Lower lobe of right lung (tissue), 2 donors: ENCODE data around the gene ZNF608. TPM values are rescaled to one million over a fixed set of nuclear protein-coding genes. Genes with fewer than 3 reads are reported as not detected.

ENCODE experiments used
- ATAC-seq, 2 donors: fragments of 200-7000 bp; cut with Tn5 transposase; one replicate each; pipeline ENCODE4 v1.9.1; 2020 to 2022; ENCODE audit warnings: mild to moderate bottlenecking in 2 of 2, moderate library complexity in 2 of 2
- DNase-seq: peaks from one replicate; pipeline ENCODE4 v3.0.0-alpha.2; 2020
- H3K27ac ChIP-seq: fragments of 200-600 bp; one replicate; pipeline ENCODE4 v1.8.0; 2022
- H3K27me3 ChIP-seq: fragments of 200-600 bp; one replicate; pipeline ENCODE4 v1.8.0; 2022; ENCODE audit warnings: low read depth
- H3K36me3 ChIP-seq: fragments of 200-600 bp; one replicate; pipeline ENCODE4 v1.8.0; 2022; ENCODE audit warnings: mild to moderate bottlenecking
- H3K4me1 ChIP-seq: fragments of 200-600 bp; one replicate; pipeline ENCODE4 v1.8.0; 2022
- H3K4me3 ChIP-seq: fragments of 200-600 bp; one replicate; pipeline ENCODE4 v1.8.0; 2022; ENCODE audit warnings: mild to moderate bottlenecking
- H3K9me3 ChIP-seq: fragments of 200-600 bp; one replicate; pipeline ENCODE4 v1.8.0; 2022
- CTCF ChIP-seq: fragments of 200-600 bp; IDR thresholded peaks from one replicate; pipeline ENCODE4 v1.8.0; 2022; ENCODE audit warnings: antibody characterized with exemption, mild to moderate bottlenecking
- intact Hi-C: fragments of 100-400 bp; cut with DNase I; formaldehyde crosslinking; loops from one replicate; pipeline ENCODE4 v1.11.0; 2022
- total RNA-seq: library from RNA; stranded (reverse); fragmentation: NEBNext Ultra II Directional; extraction: Animal tissue kit (Norgen Biotek cat#: 25700); gene quantifications from one replicate; pipeline ENCODE4 v1.2.1, GENCODE V29; 2021
- donor health status: DM: no; HTN: yes; CAD: no; lungs with severe emphysema.

The ZNF608 gene
- total RNA-seq, 1 donor from 2014 or later = 27.9 TPM

GRCh38 chr5:124760608-124761007 is 14.2 kb upstream of the ZNF608 start:
- intact Hi-C loops = no loop called here
- Histone ChIP-seq H3K27me3 (no peaks in the 10 kb centered on the region), H3K27ac (no peak overlapping the region), H3K4me1 (no peaks in the 10 kb centered on the region), H3K9me3 (no peaks in the 10 kb centered on the region), H3K36me3 (no peaks in the 10 kb centered on the region), H3K4me3 (no peak overlapping the region)
- DNase-seq (no peak), ATAC-seq (no peak)
- no peak for TF ChIP-seq CTCF

GRCh38 chr5:124755565-124755964 is 9.1 kb upstream of the ZNF608 start:
- no peak overlapping the region for H3K27ac ChIP-seq
- no peak for ATAC-seq
- no peaks in the 10 kb centered on the region for H3K9me3 ChIP-seq
- TF ChIP-seq CTCF = no peak
- no peaks in the 10 kb centered on the region for H3K27me3 ChIP-seq
- no peaks in the 10 kb centered on the region for H3K36me3 ChIP-seq
- no peaks in the 10 kb centered on the region for H3K4me1 ChIP-seq
- no peak for DNase-seq
- intact Hi-C loops = no loop called here
- no peak overlapping the region for H3K4me3 ChIP-seq

- TF ChIP-seq CTCF = no peak
- no peaks in the 10 kb centered on the region for H3K4me1 ChIP-seq
- no peak for DNase-seq
- peaks cover 4% of the 10 kb centered on the region for H3K27me3 ChIP-seq
- no peak for ATAC-seq
- no peak overlapping the region for H3K27ac ChIP-seq
- no peaks in the 10 kb centered on the region for H3K9me3 ChIP-seq
- H3K4me3 ChIP-seq = no peak overlapping the region
- intact Hi-C loops = no loop called here
- no peaks in the 10 kb centered on the region for H3K36me3 ChIP-seq
Measured at GRCh38 chr5:124755041-124755440, 8.6 kb upstream of the ZNF608 start.

- Histone ChIP-seq H3K4me3 (no peak overlapping the region), H3K27ac (no peak overlapping the region), H3K36me3 (no peaks in the 10 kb centered on the region), H3K9me3 (no peaks in the 10 kb centered on the region), H3K27me3 (peaks cover 4% of the 10 kb centered on the region), H3K4me1 (no peaks in the 10 kb centered on the region)
- intact Hi-C loops = no loop called here
- no peak for ATAC-seq
- DNase-seq = no peak
- TF ChIP-seq CTCF = no peak
Measured at GRCh38 chr5:124754206-124754927, 7.9 kb upstream of the ZNF608 start.

GRCh38 chr5:124752854-124753720 is 6.6 kb upstream of the ZNF608 start:
- Histone ChIP-seq H3K27ac (no peak overlapping the region), H3K4me1 (no peaks in the 10 kb centered on the region), H3K4me3 (no peak overlapping the region), H3K27me3 (peaks cover 4% of the 10 kb centered on the region), H3K9me3 (no peaks in the 10 kb centered on the region), H3K36me3 (no peaks in the 10 kb centered on the region)
- ATAC-seq = no peak
- no peak for DNase-seq
- intact Hi-C loops = no loop called here
- no peak for TF ChIP-seq CTCF
